Choroid plexus epithelial cell (primary cell): ENCODE results near the gene PER3.
A peak's percentile ranks its signal among the peaks of the same experiment; 100 is the strongest.

ENCODE experiments used
- DNase-seq: peaks from one replicate; pipeline ENCODE4 v3.0.0-alpha.2; 2010; ENCODE audit warnings: low read depth
- H3K4me3 ChIP-seq: 2 replicates; pipeline ENCODE4 v1.5.1; 2011; ENCODE audit warnings: low read depth, mild to moderate bottlenecking, control low read depth, low read length, moderate library complexity
- TF ChIP-seq, protein P1 (sequence below): conservative IDR thresholded peaks from 2 replicates; pipeline ENCODE4 v1.5.1; 2011; ENCODE audit warnings: low read depth, mild to moderate bottlenecking, control low read depth, inconsistent platforms, low read length, moderate library complexity

Gene PER3

DNA sequence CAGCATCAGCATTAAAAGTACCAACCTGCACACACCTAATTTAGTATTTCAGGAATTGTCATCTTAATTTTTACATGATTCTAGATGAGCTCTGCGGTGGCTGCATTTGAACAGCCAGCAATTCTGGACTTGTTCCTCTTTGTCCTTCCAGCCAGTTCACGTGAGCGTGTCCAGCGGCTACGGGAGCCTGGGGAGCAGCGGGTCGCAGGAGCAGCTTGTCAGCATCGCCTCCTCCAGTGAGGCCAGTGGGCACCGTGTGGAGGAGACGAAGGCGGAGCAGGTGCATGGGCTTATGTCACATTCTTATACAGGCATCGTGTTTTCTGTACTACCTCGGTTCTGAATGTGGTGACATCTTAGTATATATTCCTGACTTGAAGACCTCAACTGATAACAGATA, 25.7 kb downstream of the PER3 start:
- TF ChIP-seq, protein P1, sequence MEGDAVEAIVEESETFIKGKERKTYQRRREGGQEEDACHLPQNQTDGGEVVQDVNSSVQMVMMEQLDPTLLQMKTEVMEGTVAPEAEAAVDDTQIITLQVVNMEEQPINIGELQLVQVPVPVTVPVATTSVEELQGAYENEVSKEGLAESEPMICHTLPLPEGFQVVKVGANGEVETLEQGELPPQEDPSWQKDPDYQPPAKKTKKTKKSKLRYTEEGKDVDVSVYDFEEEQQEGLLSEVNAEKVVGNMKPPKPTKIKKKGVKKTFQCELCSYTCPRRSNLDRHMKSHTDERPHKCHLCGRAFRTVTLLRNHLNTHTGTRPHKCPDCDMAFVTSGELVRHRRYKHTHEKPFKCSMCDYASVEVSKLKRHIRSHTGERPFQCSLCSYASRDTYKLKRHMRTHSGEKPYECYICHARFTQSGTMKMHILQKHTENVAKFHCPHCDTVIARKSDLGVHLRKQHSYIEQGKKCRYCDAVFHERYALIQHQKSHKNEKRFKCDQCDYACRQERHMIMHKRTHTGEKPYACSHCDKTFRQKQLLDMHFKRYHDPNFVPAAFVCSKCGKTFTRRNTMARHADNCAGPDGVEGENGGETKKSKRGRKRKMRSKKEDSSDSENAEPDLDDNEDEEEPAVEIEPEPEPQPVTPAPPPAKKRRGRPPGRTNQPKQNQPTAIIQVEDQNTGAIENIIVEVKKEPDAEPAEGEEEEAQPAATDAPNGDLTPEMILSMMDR: no peak
- no peak for DNase-seq
- H3K4me3 ChIP-seq: no peak overlapping the region

DNA sequence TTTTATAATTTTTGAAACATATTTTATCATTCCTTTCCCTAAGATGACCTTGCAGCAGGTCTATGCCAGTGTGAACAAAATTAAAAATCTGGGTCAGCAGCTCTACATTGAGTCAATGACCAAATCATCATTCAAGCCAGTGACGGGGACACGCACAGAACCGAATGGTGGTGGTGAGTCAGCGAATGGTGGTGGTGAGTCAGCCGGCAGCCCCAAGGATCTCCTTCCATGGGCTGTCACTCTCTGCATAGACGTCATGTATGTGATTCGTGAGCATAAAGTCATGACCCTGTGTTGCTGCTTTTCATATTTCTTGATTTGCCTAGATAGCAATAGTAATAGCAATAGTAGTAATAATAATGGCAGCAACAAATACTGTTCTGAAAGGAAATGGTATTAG, 26.3 kb downstream of the PER3 start:
- TF ChIP-seq, protein P1: no peak
- peak; percentile 91 for DNase-seq
- H3K4me3 ChIP-seq: no peak overlapping the region

DNA sequence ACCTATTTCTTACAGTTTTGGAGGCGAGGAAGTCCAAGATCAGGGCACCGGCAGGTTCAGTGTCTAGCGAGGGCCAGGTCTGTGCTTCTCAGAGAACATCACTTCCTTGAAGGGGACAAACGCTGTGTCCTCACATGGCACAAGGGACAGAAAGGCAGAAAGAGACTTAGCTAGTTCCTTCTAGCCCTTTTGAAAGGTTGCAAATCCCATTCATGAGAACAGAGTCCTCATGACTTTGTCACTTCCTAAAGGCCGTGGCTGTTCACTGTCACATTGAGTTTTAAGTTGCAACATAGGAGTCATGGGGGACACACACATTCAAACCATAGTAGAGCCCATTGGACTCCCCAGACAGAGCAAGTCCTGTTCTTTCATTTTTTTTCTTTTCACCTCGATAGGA, 27.4 kb downstream of the PER3 start:
- TF ChIP-seq, protein P1: no peak
- DNase-seq: no peak
- H3K4me3 ChIP-seq: no peak overlapping the region

DNA sequence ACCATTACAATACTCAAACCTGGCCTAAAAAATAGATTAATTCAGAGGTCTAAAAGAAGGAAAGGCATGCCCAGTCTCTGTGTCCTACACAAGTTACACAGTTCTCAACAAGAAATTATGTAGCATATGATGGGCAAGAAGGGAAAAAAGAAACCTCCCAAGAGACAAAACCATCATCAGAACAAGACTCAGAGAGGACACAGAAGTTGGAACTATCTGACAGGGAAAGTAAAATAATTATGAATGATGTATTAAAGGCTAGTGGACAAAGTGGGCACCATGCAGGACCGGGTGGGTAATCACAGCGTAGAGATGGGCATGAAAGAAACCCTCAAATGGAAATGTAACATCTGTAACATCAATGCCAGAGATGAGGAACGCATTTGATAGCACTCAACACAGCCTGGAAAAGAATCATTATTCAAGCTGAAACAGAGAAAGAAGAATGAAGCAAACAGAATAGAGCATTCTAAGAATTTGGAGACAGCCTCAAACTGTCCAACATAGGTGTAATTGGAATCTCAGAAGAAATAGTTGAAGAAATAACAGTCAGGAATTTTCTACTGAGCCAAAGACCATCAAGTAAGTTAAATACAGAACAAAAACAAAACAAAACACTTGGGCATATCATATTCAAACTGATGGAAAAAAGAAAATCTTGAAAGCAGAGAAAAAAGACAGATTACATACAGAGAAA, 29.7 kb downstream of the PER3 start:
- H3K4me3 ChIP-seq: no peak overlapping the region
- no peak for DNase-seq
- TF ChIP-seq, protein P1: no peak

DNA sequence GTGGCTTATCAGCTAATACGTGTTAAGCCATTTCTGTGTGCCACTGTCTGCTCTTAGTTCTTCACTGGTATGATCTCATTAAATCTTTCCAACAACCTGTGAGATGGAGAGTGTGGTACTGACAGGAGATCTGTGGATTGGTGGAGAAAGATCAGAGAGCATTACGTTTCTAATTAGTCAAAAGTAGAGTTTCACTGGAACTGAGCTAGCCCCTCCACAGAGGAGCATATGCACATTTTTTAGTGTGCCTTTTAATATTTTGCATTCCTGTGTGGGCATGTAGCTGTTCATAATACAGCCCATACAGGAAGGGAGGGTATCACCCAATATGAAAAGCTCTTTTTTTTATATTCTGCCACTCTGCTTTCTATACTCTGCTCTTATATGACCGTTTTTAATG, 37.2 kb downstream of the PER3 start:
- H3K4me3 ChIP-seq: no peak overlapping the region
- DNase-seq: no peak
- TF ChIP-seq, protein P1: no peak

DNA sequence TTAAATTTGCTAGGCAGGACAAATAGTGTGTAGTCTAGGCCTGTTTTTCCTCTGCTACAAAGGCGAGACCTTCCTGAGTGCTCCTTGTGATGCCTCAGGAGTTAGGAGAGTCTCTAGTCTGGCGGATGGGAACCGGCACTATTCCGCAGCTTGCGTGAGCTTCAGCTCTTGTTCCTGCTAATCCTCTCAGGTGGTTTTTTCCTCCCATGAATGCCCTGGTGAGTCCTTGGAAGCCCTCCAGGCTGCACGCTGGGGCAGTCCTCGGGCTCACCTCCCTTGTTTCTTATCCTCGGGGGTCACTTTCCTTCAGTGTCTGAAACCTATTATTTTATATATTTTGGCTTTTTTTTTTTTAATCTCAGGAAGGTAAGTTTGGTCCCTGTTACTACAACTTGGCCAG, 40.6 kb downstream of the PER3 start:
- no peak overlapping the region for H3K4me3 ChIP-seq
- DNase-seq: no peak
- TF ChIP-seq, protein P1: no peak

DNA sequence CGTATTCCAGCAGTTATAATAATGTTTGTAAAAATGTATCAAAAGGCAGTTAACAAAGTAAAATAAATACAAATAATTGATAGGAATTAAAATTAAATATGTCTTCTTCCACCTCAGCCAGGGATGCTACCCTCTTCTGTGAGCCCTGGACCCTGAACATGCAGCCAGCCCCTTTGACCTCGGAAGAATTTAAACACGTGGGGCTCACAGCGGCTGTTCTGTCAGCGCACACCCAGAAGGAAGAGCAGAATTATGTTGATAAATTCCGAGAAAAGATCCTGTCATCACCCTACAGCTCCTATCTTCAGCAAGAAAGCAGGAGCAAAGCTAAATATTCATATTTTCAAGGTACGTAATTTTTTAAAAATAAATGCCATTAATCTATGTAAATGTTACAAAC, 42.3 kb downstream of the PER3 start:
- no peak overlapping the region for H3K4me3 ChIP-seq
- TF ChIP-seq, protein P1: no peak

More for the DNA sequence above, 42.3 kb downstream of the PER3 start:
- no peak for DNase-seq
